Measurements from ENCODE around the gene UBE2Q1.
A peak's percentile ranks its signal among the peaks of the same experiment; 100 is the strongest.

The UBE2Q1 gene

GRCh38 chr1:154571244-154571963 lies 12.9 kb upstream of the UBE2Q1 start:
- peaks cover 8% of the 10 kb centered on the region for H3K4me1 Mint-ChIP-seq (ENCODE audit: low read depth)
- DNase-seq = no peak
- H3K27ac Mint-ChIP-seq = peak overlapping the region; percentile 34
- H3K9me3 Mint-ChIP-seq = no peaks in the 10 kb centered on the region
- H3K4me3 Mint-ChIP-seq = no peak overlapping the region
- peaks cover 31% of the 10 kb centered on the region for H3K27me3 Mint-ChIP-seq
- H3K36me3 Mint-ChIP-seq (ENCODE audit: low read depth) = peaks cover 5% of the 10 kb centered on the region

GRCh38 chr1:154568157-154568815 lies 9.8 kb upstream of the UBE2Q1 start:
- no peaks in the 10 kb centered on the region for H3K36me3 Mint-ChIP-seq (ENCODE audit: low read depth)
- H3K4me1 Mint-ChIP-seq (ENCODE audit: low read depth) = peaks cover 8% of the 10 kb centered on the region
- no peak overlapping the region for H3K27ac Mint-ChIP-seq
- peaks cover 34% of the 10 kb centered on the region for H3K27me3 Mint-ChIP-seq
- H3K9me3 Mint-ChIP-seq = no peaks in the 10 kb centered on the region
- peak overlapping the region; percentile 21 for H3K4me3 Mint-ChIP-seq
- no peak for DNase-seq

- Mint-ChIP-seq H3K9me3 (no peaks in the 10 kb centered on the region), H3K27me3 (peaks cover 34% of the 10 kb centered on the region), H3K36me3 (ENCODE audit: low read depth) (no peaks in the 10 kb centered on the region), H3K4me1 (ENCODE audit: low read depth) (peaks cover 8% of the 10 kb centered on the region), H3K27ac (no peak within 1 kb of the TSS), H3K4me3 (peak within 1 kb of the TSS; percentile 37)
- DNase-seq = peak; percentile 82
Measured at GRCh38 chr1:154567386-154568156, 9.1 kb upstream of the UBE2Q1 start, which contains the start of gene CHRNB2. TSS of gene CHRNB2 (plus strand) at chr1:154567778. CDS start at chr1:154568045, 267 bp downstream.

- peaks cover 8% of the 10 kb centered on the region for H3K4me1 Mint-ChIP-seq (ENCODE audit: low read depth)
- H3K36me3 Mint-ChIP-seq (ENCODE audit: low read depth) = no peaks in the 10 kb centered on the region
- no peaks in the 10 kb centered on the region for H3K9me3 Mint-ChIP-seq
- H3K27me3 Mint-ChIP-seq = peaks cover 34% of the 10 kb centered on the region
- H3K4me3 Mint-ChIP-seq = no peak overlapping the region
- no peak for DNase-seq
- no peak overlapping the region for H3K27ac Mint-ChIP-seq
Measured at GRCh38 chr1:154565876-154566275, 7.4 kb upstream of the UBE2Q1 start.

DNA sequence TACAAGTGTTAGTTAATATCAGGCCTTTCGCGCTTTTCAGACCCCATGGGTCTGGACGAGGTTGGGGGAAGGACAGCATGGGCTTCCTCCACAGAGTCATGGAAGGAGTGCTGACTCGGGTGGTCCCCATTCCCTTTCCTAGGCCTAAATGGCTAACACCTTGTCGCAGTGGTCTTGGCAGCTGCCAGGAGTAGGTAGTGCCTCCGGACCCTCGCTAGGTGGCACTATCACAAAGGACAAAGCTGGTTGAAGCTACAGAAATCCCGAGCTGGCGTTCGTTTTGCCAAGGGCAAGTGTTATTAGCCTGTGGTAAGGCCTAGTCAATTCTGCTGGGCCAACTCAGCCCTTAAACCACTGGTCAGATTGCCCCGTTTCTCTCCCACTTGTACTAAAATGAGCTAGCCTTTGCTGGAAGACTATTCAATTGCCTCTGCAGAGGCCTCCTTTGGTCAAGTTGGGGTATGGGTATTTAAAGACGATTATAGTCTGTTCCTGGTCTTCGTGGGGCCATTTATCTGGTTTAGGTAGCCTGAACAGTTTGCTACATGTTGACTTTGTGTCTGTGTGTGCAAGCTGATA lies 1.1 kb upstream of the UBE2Q1 start:
- Mint-ChIP-seq H3K4me3 (peak overlapping the region; percentile 96), H3K36me3 (ENCODE audit: low read depth) (peaks cover 41% of the 10 kb centered on the region), H3K27ac (peak overlapping the region; percentile 98), H3K4me1 (ENCODE audit: low read depth) (peaks cover 32% of the 10 kb centered on the region), H3K27me3 (no peaks in the 10 kb centered on the region), H3K9me3 (no peaks in the 10 kb centered on the region)
- peak; percentile 85 for DNase-seq

GRCh38 chr1:154558720-154559465 lies 431 bp upstream of the UBE2Q1 start:
- no peaks in the 10 kb centered on the region for H3K9me3 Mint-ChIP-seq
- H3K27ac Mint-ChIP-seq = peak overlapping the region; percentile 98
- H3K36me3 Mint-ChIP-seq (ENCODE audit: low read depth) = peaks cover 47% of the 10 kb centered on the region
- peak; percentile 99 for DNase-seq
- H3K4me3 Mint-ChIP-seq = peak overlapping the region; percentile 96
- H3K27me3 Mint-ChIP-seq = no peaks in the 10 kb centered on the region
- peaks cover 33% of the 10 kb centered on the region for H3K4me1 Mint-ChIP-seq (ENCODE audit: low read depth)

DNA sequence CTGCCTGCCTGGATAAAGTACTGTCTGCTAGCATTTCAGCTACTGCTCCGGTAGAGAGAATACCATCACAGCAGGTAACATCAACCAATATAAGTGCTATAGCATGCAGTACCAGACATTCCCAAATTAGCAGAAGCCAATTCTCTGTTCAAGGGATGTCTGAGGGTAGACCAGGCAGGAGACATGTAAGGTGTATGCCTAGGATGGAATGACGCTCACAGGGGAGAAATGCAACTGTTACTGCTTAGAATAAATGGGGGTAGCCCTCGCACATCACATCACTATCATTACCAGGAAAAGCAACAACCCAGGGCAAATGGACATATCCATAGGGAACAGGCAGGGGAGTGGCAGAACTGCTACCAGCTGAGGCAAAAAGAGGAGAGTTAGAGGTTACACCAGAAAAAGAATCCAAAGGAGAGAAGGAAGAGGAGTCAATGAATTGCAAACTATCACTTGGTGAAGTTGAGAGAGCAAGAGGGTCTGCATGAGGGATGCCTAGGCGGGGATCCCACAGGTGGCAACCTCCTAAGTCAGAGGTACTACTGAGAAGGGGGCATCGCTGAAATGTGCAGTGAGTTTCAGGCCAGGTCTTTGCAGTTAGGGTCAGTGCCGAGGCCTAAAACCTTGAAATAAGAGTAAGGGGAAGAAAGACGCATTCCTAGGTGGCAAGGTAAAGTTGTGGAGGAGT lies 1.1 kb downstream of the UBE2Q1 start:
- H3K4me3 Mint-ChIP-seq = peak overlapping the region; percentile 90
- peaks cover 62% of the 10 kb centered on the region for H3K36me3 Mint-ChIP-seq (ENCODE audit: low read depth)
- H3K4me1 Mint-ChIP-seq (ENCODE audit: low read depth) = peaks cover 34% of the 10 kb centered on the region
- H3K27me3 Mint-ChIP-seq = no peaks in the 10 kb centered on the region
- H3K27ac Mint-ChIP-seq = peak overlapping the region; percentile 90
- no peak for DNase-seq
- no peaks in the 10 kb centered on the region for H3K9me3 Mint-ChIP-seq

DNA sequence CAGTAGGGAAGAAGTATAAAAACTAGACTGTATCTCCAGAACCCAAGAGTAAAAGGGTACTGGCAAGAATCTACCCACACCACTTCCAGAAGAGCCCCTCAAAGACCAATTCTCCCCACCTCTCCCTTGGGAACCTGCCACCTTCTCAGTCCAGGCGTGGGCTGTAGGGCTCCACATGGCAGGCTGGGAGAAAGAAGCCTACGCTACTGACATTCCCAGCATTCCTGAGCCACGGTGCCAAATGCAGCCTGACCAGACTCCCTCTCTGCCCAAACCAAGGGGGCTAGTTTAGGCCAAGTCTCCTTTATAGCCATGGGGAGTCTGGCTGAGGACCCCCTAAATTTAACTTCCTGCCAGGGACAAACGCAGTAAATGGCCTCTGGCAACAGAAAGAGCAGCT lies 2.0 kb downstream of the UBE2Q1 start:
- no peak for DNase-seq
- H3K27me3 Mint-ChIP-seq = no peaks in the 10 kb centered on the region
- no peaks in the 10 kb centered on the region for H3K9me3 Mint-ChIP-seq
- peak overlapping the region; percentile 90 for H3K27ac Mint-ChIP-seq
- H3K36me3 Mint-ChIP-seq (ENCODE audit: low read depth) = peaks cover 72% of the 10 kb centered on the region
- H3K4me1 Mint-ChIP-seq (ENCODE audit: low read depth) = peaks cover 34% of the 10 kb centered on the region
- H3K4me3 Mint-ChIP-seq = peak overlapping the region; percentile 90

- Mint-ChIP-seq H3K27me3 (no peaks in the 10 kb centered on the region), H3K4me3 (no peak overlapping the region), H3K27ac (no peak overlapping the region), H3K9me3 (no peaks in the 10 kb centered on the region), H3K4me1 (ENCODE audit: low read depth) (peaks cover 46% of the 10 kb centered on the region), H3K36me3 (ENCODE audit: low read depth) (peaks cover 94% of the 10 kb centered on the region)
- DNase-seq = no peak
Measured at GRCh38 chr1:154553056-154554030, 5.1 kb downstream of the UBE2Q1 start.

DNA sequence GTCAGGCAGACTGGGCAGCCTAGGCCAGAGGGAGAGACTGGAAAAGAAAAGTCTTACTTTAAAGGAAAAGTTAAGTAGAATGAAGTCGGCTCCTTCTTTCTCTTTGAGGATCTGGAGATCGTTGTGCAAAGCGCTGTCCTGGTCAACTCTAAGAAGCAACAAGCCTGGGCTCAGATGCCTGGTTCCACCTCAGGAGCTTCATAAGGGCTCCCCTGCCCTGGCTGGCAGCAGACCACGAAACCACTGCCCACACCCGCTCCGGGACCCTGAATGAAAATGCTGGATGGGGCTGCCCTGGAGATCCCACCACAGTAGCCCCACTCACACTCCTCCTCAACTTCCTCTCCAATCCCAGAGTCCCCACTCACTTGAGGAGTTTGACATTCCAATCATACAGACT lies 6.4 kb downstream of the UBE2Q1 start:
- Mint-ChIP-seq H3K4me3 (no peak overlapping the region), H3K27me3 (no peaks in the 10 kb centered on the region), H3K9me3 (no peaks in the 10 kb centered on the region), H3K36me3 (ENCODE audit: low read depth) (peaks cover 89% of the 10 kb centered on the region), H3K27ac (peak overlapping the region; percentile 35), H3K4me1 (ENCODE audit: low read depth) (peaks cover 47% of the 10 kb centered on the region)
- no peak for DNase-seq

- H3K27ac Mint-ChIP-seq = peak overlapping the region; percentile 62
- no peak for DNase-seq
- H3K36me3 Mint-ChIP-seq (ENCODE audit: low read depth) = peaks cover 84% of the 10 kb centered on the region
- H3K4me3 Mint-ChIP-seq = no peak overlapping the region
- no peaks in the 10 kb centered on the region for H3K9me3 Mint-ChIP-seq
- H3K4me1 Mint-ChIP-seq (ENCODE audit: low read depth) = peaks cover 41% of the 10 kb centered on the region
- no peaks in the 10 kb centered on the region for H3K27me3 Mint-ChIP-seq
Measured at GRCh38 chr1:154551474-154551873, 7.0 kb downstream of the UBE2Q1 start.

DNA sequence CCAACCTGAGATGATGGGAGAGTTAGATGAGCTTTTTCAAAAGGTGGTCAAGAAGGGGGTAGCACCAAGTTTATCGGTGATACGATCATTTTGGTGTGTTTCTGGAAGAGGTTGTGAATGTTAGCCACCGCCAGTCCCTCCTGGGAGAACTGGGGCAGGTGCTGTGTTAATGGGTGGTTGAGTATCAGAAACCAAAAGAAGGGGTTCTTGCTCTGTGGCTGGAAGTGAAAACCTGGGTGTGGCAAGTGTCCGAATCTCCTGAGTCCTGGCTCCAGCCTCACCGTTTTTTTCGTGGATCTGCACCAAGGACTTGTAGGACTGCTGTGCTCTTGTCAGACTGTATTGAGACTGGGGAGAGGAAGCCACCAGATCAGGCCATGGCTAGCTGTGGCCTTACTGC lies 7.8 kb downstream of the UBE2Q1 start:
- peaks cover 33% of the 10 kb centered on the region for H3K4me1 Mint-ChIP-seq (ENCODE audit: low read depth)

More for the DNA sequence above, 7.8 kb downstream of the UBE2Q1 start:
- H3K27ac Mint-ChIP-seq = peak overlapping the region; percentile 2
- DNase-seq = no peak
- peaks cover 76% of the 10 kb centered on the region for H3K36me3 Mint-ChIP-seq (ENCODE audit: low read depth)
- no peaks in the 10 kb centered on the region for H3K9me3 Mint-ChIP-seq
- no peaks in the 10 kb centered on the region for H3K27me3 Mint-ChIP-seq
- H3K4me3 Mint-ChIP-seq = no peak overlapping the region

Data from activated T-cell treated with anti-CD3 and anti-CD28 coated beads, Interleukin-2, amount 50 U/mL, for 24 hours (primary cell).